GM12865 (cell line): ENCODE results near the gene WNT5B.

ENCODE experiments used
- DNase-seq: peaks from one replicate; pipeline ENCODE4 v3.0.0; 2010; ENCODE audit warnings: low read depth
- H3K4me3 ChIP-seq: 2 replicates; pipeline ENCODE4 v1.5.1; 2011; ENCODE audit warnings: mild to moderate bottlenecking, low read depth, low read length, control low read depth
- CTCF ChIP-seq: IDR thresholded peaks from 2 replicates; pipeline ENCODE4 v1.5.1; 2011; ENCODE audit warnings: low read length, control low read depth, low read depth, inconsistent platforms; ENCODE audit not compliant: insufficient read depth; ENCODE audit errors: missing control alignments

WNT5B gene

GRCh38 chr12:1695886-1696670, 67.0 kb downstream of the WNT5B start:
- DNase-seq, result no peak
- H3K4me3 ChIP-seq, result no peak overlapping the region
- TF ChIP-seq CTCF, result no peak

GRCh38 chr12:1696800-1697199, 67.8 kb downstream of the WNT5B start:
- H3K4me3 ChIP-seq, result no peak overlapping the region
- TF ChIP-seq CTCF, result no peak
- no peak for DNase-seq
